Ishikawa (cell line): ENCODE data around the gene CCDC34.

ENCODE experiments used
- EGR1 ChIP-seq: IDR thresholded peaks from 2 replicates; pipeline ENCODE4 v1.6.1; 2012
- FOXM1 ChIP-seq: IDR thresholded peaks from 2 replicates; pipeline ENCODE4 v1.6.1; 2012; ENCODE audit warnings: low read depth, borderline replicate concordance
- RAD21 ChIP-seq: IDR thresholded peaks from 2 replicates; pipeline ENCODE4 v1.6.1; 2012; ENCODE audit warnings: low read depth
- TEAD4 ChIP-seq: IDR thresholded peaks from 2 replicates; pipeline ENCODE4 v1.6.1; 2012

DNA sequence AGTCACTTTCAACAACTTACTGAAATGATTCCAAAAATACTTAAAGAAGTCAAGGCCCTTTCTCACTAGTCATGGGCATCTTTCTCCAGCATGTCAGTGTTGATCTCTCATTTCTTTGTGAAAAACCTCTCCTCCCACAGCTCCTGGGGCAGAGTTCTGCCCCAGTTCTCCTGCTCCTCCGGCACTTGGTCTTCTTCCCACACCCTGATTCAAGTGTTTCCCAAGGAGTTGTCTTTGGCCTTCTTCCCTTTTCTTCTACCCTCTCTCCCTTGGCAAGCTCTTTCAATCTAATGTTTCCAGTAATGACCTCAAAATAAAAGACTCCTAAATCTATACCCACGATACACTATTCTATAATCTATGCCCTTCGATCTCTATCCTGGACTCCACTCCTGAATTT lies 42.1 kb upstream of the CCDC34 start:
- TF ChIP-seq TEAD4 (no peak), EGR1 (no peak), FOXM1 (no peak), RAD21 (no peak)
